ENCODE measurements around the gene CST7.
"Not testable (repeated sequence)": the region's sequence is repeated elsewhere in the genome, so short reads cannot be mapped to it uniquely, and the experiment has no call there.

CST7 gene, protein sequence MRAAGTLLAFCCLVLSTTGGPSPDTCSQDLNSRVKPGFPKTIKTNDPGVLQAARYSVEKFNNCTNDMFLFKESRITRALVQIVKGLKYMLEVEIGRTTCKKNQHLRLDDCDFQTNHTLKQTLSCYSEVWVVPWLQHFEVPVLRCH

DNA sequence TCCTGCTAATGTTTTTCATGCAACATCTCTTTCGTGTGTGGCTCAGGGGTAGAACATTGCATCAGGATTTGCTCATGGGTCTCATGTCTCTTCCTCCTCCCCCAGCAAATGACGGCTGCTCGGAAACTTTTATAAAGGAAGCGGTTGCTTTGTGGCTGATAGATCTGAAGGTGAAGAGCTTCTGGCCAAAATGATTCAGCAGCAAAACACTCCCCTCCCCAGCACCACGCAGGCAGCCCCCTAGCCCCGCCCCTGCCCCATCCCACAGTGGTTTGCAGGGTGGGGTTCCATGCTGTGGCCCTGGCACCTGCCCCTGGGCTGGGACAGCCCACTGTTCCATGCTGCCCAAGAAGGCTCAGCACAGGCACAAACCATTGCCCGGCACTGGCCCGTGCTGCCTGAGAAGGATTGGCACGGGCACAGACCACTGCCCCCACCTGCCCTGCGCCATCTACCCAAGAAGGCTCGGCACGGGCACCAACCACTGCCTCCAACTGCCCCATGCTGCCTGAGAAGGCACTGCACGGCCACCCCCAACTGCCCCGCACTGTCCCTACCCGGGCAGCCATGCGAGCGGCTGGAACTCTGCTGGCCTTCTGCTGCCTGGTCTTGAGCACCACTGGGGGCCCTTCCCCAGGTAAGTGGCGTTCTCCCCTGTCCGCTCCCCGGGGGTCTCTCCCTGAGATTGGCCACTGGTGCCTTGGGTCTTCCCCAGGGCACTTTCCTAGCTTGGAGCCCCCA lies at the start of gene CST7:
CST7 (plus strand) TSS at position 331 of the 741 bp plus-strand sequence; CDS start at position 568, 237 bp downstream.
- DNase-seq (ENCODE audit: low read depth), result no peak

DNA sequence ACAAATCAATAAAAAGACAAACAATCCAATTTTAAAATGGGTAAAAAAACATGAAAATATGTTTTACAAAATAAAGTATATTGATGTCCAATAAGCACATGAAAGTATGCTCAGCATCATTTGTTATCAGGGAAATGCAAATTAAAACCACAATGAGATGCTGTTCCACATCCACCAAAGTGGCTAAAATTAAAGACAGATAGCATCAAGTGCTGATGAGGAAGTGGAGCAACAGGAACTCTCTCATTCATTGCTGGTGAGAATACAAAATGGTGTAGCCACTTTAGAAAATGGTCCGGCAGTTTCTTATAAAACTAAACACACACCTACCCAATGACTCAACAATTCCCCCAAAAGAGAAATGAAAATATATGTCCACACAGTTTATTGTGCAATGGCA lies 42.3 kb upstream of the CST7 start:
- no peak for DNase-seq (ENCODE audit: low read depth)

DNA sequence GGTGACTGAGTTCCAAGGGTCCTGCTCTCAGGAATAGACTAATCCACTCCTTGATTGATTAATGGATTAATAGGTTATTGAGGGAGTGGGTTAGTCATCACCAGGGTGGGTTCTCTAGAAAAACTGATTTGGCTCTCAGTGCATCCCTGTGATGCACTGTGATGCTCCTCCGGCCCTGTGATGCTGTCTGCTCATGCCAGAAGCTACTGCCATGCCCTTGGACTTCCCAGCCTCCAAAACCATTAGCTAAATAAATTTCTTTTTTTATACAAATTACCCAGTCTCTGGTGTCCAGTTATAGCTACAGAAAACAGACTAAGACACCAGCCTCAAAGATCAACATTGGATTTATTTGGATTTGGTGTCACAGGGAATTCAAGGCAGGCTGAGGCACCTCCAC lies 40.4 kb upstream of the CST7 start:
- DNase-seq (ENCODE audit: low read depth), result no peak

DNA sequence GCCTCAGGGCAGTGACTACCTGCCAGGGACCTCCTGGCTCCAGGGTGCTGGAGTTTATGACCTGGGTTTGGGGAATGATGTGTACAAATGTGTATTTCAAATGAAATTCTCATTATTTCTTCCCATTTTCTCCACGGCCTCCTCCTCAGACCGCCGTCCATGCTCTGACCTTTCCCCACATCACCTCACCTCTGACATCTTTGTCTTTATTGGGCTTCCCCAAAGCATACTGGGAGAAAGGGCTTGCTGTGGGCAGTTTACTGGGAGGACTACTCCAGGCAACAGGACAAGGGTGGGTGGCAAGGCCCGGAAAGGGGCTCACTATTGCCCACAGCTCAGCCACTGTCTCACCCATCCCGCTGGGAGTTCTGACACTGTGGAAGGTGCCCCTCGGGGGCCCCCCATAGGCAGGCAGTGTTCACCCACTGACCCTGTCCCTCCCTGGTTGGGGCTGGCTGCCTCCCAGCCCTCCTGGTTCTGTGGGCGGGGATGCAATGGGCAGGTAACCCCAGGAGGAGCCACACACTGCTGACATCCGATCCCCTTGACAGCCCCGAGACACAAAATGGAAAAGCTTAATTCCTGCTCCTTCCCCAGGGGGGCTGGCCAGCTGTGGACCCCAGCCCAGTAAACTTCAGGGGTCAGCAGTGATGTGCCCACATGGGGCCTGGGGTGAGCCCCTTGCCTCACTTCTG lies 39.8 kb upstream of the CST7 start:
- DNase-seq (ENCODE audit: low read depth), result no peak

DNA sequence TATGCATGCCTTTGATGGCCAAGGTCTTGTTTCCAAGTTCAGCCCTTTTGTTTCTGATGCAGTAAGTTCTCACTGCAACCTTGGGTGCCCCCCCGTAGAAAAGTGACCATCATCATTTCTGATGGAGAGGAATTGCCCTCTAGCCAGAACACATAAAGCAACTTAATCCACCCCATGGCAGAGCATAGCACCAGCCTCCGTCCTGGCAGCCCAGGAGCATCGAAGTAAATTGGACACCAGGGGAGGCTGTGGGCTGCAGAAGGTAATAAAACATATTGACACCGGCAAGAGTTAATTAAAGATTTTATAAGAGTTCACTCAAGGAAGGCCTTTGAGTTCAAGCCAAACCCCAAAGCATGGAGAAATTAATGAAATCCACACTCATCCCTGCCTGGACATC lies 39.2 kb upstream of the CST7 start:
- DNase-seq (ENCODE audit: low read depth), result no peak

DNA sequence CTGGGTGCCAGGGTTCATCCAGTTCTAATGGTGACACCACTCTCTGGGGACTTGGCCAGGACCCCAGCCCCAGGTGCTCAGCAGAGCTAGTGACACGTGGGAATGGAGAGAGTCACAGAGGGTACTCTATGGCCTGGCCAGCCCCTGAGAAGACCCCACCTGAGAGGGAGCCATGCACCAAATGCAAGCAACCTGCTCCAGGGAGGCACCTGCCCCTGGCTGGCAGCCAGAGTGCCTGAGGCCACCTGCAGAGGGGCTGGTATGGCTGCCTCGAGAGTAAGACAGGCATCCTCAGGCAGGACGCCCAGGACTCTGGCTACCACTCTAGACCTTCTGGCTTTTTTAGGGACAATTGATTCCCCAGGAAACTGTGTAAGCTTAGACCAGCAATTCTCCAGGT lies 38.6 kb upstream of the CST7 start:
- no peak for DNase-seq (ENCODE audit: low read depth)

DNA sequence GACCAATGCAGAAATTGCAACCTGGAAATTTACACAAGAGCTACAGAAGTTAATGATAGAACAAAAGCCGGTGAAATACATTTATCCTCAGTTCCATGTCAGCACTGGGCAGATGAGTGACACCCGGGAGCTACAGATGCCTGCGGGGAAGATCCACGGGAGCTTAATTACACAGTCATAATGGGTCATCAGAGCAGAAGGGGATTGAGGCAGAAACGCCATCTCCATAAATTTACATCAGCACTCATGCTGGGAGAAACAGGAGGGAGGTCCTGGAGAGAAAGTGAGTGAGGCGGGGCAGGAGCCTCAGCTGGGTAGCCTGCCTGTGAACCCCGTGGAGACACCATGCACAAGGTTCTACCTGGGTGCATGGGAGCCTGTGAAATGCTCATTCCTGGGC lies 37.6 kb upstream of the CST7 start:
- DNase-seq (ENCODE audit: low read depth), result no peak

DNA sequence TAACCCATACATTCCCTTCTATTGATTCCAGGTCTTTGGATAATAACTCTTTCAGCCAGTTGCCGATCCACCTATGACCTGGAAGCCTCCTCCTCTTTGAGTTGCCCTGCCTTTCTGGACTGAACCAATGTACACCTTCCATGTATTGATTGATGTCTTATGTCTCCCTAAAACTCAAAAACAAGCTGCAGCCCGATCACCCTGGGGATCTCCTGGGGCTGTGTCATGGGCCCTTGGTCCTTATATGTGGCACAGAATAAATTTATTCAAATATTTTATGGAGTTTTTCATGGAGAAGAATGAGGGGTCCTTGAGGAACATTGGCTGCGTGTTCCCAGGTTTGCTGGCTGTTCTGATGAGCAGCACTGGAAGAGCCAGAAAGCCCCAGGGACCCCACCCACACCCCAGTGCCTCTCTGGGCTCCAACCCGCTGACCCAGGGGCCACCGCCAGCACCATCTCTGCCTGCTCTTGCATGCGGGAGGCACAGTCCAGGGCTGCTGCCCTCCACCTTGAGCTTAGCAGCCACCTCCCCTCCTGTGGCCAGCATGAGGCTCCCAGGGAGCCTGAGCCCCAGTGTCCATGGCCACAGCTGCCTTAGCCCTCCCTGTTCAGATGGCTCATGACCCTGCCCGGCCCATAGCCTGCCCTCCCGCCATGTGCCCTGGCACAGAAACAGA lies 36.5 kb upstream of the CST7 start:
- DNase-seq (ENCODE audit: low read depth), result no peak

DNA sequence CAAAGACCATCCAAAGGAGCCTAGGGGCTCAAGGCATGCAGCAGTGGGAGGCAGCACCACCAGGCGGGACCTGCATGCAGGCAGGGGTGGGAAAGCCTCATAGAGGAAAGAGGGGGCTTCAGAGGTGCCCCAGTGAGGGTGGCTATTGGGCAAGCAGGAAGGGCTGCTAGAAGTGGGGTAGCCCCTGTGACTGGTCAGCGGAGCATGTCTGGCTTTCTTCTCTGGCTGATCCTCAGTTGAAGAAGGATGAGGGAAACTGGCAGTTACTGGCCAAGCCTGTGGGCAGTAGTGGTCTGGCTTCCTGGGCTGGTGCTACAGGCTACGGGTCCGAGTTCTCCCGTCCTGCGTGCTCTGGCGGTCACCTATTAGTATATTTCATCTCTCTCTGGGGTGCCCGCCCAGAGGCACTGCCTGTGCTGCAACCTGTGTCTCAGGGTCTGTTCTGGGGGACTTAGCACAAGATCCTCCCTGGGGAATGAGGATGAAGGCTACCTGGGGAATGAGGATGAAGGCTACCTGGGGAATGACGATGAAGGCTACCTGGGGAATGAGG lies 35.9 kb upstream of the CST7 start:
- no peak for DNase-seq (ENCODE audit: low read depth)

DNA sequence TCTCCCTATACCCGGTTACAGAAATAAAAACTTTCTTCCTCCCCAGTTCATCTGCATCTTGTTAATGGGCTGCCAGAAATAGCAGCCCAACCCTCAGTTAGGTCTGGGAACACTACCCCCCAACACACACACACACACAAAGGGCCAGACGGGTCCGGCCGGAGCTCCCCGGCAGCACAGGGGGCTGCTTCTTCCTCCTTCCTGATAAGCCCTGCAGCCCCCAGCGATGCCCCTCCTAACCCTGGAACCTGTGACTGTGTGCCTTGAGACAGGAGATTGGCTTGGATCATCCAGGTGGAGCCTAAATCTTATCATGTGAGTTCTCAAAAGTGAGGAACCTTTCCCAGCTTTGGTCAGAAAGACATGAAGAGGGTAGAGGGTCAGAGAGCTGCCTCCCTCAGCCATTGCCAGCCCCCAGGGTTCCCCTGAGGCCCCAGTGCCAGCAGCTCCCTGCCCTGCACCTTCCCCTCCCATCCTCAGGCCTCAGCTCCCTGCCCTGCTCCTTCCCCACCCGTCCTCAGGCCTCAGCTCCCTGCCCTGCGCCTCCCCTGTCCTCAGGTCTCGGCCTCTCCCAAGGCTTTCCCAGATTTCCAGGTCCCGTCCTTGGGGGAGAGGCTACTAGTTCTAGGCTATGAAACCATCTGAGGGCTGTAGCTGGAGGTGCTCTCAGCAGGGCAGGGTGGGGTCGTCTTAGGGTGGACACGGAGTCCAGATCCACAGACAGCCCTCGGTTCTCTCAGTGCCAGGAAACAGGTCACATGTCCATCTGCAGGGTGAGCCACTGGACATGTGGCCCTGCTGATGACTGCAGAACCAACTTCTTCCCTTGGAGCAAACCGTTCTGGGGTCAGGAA lies 34.5 kb upstream of the CST7 start:
- DNase-seq (ENCODE audit: low read depth), result no peak

DNA sequence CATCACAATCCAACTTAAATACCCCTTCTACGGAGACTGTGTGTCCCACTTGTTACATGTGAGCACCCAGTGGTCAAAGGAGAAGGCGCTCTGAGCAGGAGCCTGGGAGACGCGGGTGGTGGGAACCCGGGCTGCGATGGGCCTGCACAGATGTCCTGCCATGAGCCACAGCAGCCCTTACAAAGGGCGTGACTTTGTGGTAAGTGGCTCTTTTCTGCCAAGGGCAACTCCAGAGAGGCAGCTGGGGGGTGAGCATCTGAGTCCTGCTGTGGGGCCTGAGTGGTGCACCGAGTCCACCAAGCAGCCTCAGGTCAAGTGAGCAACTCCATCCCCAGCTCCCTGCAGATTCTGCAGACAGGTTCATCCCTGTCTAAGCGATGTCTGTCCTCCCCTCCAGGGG lies 33.6 kb upstream of the CST7 start:
- DNase-seq (ENCODE audit: low read depth), result no peak

DNA sequence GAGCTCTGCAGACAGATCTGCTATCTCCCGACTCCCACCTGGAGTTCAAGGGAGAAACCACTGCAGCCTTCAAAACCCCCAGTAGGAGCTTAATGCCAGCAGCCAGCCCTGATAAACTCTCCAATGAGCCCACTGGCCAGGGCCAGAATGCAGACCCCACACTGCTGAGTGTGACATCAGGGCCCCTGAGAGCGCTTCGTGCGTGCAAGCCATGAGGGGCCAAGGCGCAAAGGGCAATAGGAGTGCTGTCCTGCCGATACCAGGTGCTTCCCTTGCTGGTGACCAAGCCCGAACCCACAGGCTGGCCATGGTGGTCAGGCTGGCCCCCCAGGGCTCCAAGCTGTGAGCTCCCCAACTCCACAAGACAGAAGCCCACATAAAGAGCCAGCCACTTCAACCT lies 33.2 kb upstream of the CST7 start:
- no peak for DNase-seq (ENCODE audit: low read depth)

DNA sequence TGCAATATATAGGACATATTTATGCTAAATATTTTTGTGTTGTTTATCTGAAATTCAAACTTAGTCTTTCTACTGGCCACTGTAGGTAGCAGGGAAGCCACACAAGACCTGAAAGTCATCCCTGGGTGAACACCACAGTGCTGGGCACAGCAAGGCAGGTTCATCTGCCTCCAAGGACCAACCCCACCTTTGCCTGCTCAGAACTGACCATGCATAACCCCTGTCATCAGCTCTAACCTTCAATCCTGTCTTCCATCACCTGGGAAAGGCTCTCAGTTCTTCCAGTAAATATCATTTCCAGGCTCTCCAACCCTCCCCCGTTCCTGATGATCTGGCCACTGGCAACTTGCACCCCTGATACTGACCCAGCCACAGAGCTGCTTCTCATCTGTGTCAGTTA lies 32.7 kb upstream of the CST7 start:
- no peak for DNase-seq (ENCODE audit: low read depth)

DNA sequence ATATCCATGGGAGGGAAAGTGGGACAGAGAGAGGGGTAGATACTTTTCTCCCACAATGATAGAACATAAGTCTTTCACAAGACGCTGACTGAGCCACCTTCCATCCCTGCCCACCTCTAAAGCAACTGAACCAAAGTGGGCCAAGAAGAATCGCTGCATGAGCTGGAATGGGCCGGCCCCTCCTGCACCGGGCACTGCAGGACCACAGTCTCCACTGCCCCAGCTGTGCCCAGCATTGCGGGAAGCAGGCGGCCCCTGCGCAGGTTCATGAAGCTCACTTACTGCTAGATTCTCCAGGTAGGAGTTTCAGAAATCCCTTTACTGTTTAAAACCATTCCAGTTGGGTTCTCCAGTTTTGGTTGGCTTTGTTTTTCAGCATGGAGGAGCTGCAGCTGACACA lies 32.0 kb upstream of the CST7 start:
- DNase-seq (ENCODE audit: low read depth), result no peak

DNA sequence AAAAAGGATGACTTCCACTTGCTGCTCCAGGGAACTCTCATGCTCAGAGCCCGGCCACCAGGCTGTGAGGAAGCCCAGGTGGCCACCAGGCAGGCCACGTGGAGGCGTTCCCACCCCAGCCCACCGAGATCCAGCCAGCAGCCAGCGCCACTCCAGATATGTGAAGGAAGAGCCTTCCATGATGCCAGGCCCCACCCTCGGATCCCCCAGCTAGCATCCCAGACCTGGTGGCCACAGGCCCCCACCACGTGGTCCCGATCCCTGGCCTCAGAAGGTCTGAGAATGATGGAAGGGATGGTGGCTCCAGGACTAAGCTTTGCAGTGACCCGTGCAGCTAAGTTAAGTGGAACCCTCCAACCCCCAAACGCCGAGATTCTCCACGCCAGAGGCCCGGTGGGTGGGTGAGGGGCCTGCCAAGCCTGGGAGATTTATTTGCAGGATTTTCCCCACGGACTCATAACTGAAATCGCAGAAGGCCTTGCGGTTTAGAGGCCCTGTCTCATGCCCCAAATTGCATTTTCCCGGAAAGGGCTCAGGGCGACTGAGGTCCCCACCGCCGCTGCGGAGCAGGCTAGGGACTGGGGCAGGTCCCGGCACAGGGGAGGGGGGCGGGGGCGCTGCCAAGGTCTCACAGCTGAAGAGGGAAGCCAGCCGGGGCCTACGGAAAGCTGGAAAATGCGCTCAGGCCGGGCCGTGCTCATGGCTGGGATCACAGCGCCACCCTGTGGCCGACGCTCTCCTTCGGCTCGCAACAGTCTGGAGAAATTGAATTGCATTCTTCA lies 31.1 kb upstream of the CST7 start:
- DNase-seq (ENCODE audit: low read depth), result peak; percentile 58

DNA sequence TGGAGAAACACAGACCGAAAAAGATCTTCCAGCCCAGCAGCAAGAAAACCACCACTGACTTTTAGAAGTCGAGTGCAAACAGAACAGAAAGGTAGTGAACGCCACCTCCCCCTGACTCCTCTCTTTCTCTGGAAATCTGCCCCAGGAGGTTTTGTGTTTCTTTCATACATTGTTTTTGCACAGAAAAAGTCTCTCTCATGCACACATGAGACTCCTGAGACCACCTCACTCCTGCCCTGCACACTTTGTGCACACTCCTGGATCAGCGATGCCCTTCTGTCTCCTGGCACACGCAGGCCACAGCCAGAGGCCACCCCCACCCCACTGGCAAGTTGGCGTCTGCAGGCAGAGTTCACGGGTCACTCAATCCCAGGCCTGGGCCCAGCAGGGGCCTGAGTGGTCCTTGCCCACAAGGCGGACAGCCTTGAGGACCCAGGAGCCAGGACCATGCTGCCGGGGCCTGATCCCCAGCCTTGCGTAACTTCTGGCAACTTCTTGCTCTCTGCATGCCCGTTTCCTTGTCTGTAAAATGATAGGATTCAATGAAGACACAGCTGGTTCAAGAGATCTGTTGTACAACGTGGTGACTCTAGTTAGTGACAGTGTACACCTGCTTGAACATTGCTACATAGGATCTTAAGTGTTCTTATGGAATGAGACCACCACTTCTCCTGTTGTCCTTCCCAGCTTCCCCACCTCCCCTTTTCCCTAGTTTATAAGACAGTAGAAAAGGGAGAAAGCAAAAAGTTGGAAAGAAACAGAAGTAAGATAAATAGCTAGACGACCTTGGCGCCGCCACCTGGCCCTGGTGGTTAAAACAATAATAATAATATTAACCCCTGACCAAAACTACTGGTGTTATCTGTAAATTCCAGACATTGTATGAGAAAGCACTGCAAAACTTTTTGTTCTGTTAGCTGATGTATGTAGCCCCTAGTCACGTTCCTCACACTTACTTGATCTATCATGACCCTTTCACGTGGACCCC lies 30.2 kb upstream of the CST7 start:
- DNase-seq (ENCODE audit: low read depth), result no peak

DNA sequence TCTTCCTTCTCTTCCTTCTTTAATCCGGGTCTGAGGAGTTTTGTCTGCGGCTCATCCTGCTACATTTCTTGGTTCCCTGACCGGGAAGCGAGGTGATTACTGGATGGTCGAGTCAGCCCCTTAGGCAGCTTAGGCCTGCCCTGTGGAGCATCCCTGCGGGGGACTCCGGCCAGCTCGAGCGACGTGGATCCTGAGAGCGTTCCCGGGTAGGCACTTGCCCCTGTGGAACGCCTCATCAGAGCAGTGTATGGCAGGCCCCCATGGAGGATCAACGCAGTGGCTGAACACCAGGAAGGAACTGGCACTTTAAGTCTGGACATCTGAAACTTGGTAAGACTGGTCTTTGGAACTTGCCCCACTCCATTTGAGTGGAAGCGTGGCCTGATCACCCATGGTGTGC lies 29.4 kb upstream of the CST7 start:
- DNase-seq (ENCODE audit: low read depth), result not testable (repeated sequence)

DNA sequence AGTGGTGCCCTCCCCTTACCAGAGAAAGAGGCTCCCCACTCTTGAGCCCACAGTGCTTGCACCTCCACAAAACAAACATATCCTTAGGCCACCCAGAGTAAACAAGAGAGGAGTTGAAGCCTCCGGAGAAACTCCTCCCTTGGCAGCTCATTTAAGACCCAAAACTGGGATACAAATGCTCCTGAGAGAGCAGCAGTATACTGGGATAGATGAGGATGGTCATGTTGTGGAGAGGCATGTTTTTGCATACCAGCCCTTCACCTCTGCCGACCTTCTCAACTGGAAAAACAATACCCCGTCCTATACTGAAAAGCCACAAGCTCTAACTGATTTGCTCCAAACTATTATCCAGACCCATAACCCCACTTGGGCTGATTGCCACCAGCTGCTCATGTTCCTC lies 28.4 kb upstream of the CST7 start:
- DNase-seq (ENCODE audit: low read depth), result not testable (repeated sequence)

DNA sequence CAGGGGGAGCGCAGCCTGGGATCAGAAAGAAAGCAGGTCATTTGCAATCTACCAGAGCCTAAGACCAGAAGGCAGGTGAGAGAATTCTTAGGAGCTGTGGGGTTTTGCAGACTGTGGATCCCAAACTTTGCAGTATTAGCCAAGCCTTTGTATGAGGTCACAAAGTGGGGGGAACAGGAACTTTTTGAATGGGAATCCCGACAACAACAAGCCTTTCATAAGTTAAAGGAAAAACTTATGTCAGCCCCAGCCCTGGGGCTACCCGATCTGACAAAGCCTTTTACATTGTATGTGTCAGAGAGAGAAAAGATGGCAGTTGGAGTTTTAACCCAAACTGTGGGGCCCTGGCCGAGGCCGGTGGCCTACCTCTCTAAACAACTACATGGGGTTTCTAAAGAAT lies 19.8 kb upstream of the CST7 start:
- not testable (repeated sequence) for DNase-seq (ENCODE audit: low read depth)

All from iris pigment epithelial cell (primary cell).